Measurements from ENCODE around the gene SLC37A3.

DNA sequence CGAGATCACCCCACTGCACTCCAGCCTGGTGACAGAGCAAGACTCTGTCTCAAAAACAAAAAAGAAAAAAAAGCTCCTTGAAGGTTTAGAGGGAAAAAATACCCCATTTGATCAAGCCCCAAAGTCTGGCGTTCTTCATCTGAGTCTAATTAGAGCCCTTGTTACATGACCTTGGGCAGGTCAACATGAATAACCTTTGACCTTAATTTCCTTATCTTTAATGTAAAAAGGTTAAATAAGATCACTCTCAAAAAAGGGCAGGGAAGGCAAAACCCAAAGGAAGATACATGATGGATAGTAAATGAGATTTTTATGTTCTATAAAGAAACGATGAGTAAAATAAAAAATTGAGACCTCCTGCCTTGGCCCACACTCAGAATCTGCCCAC, 40.3 kb downstream of the SLC37A3 start:
- TF ChIP-seq, protein P1, sequence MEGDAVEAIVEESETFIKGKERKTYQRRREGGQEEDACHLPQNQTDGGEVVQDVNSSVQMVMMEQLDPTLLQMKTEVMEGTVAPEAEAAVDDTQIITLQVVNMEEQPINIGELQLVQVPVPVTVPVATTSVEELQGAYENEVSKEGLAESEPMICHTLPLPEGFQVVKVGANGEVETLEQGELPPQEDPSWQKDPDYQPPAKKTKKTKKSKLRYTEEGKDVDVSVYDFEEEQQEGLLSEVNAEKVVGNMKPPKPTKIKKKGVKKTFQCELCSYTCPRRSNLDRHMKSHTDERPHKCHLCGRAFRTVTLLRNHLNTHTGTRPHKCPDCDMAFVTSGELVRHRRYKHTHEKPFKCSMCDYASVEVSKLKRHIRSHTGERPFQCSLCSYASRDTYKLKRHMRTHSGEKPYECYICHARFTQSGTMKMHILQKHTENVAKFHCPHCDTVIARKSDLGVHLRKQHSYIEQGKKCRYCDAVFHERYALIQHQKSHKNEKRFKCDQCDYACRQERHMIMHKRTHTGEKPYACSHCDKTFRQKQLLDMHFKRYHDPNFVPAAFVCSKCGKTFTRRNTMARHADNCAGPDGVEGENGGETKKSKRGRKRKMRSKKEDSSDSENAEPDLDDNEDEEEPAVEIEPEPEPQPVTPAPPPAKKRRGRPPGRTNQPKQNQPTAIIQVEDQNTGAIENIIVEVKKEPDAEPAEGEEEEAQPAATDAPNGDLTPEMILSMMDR (IDR thresholded peaks at IDR 0.05; ENCODE audit: low read length), result no peak
- TF ChIP-seq EZH2 (IDR thresholded peaks at IDR 0.05; ENCODE audit: borderline replicate concordance, low read length), result no peak
